Smooth muscle cell (in vitro differentiated cells): ENCODE measurements around the gene RAPGEF4. TPM values are rescaled to one million over a fixed set of nuclear protein-coding genes. Genes with fewer than 3 reads are reported as not detected.

ENCODE experiments used
- DNase-seq: peaks from one replicate; lab custom pipeline; 2025; ENCODE audit not compliant: unreplicated experiment; lab: John Stamatoyannopoulos, UW
- H2AFZ ChIP-seq: fragments of 200-600 bp; sonication (generic); 2 replicates; pipeline ENCODE4 v1.6.0; 2016; ENCODE audit warnings: antibody characterized with exemption, low read depth, mild to moderate bottlenecking
- H3F3A ChIP-seq: fragments of 200-600 bp; sonication (generic); 2 replicates; pipeline ENCODE4 v1.6.0; 2017; ENCODE audit warnings: antibody characterized with exemption, low read depth
- H3K27ac ChIP-seq: fragments of 200-600 bp; sonication (generic); 2 replicates; pipeline ENCODE4 v1.5.1; 2016; ENCODE audit warnings: low read depth, mild to moderate bottlenecking
- H3K27me3 ChIP-seq: fragments of 200-600 bp; sonication (generic); 2 replicates; pipeline ENCODE4 v1.6.1; 2016; ENCODE audit warnings: low read depth, mild to moderate bottlenecking
- H3K36me3 ChIP-seq: fragments of 200-600 bp; sonication (generic); 2 replicates; pipeline ENCODE4 v1.5.1; 2016; ENCODE audit warnings: low read depth
- H3K4me1 ChIP-seq: fragments of 200-600 bp; sonication (generic); 2 replicates; pipeline ENCODE4 v1.5.1; 2016; ENCODE audit warnings: low read depth
- H3K4me2 ChIP-seq: fragments of 200-600 bp; sonication (generic); 2 replicates; pipeline ENCODE4 v1.6.0; 2016; ENCODE audit warnings: mild to moderate bottlenecking
- H3K4me3 ChIP-seq: fragments of 200-600 bp; sonication (generic); 2 replicates; pipeline ENCODE4 v1.5.1; 2016; ENCODE audit warnings: mild to moderate bottlenecking
- H3K79me2 ChIP-seq: fragments of 200-600 bp; sonication (generic); 2 replicates; pipeline ENCODE4 v1.6.0; 2016; ENCODE audit warnings: low read depth, mild to moderate bottlenecking
- H3K9ac ChIP-seq: fragments of 200-600 bp; sonication (generic); 2 replicates; pipeline ENCODE4 v1.6.0; 2016; ENCODE audit warnings: low read depth
- H3K9me3 ChIP-seq: fragments of 200-600 bp; sonication (generic); replicated peaks from 2 replicates; pipeline ENCODE4 v1.5.1; 2016; ENCODE audit warnings: low read depth
- H4K20me1 ChIP-seq: fragments of 200-600 bp; sonication (generic); 2 replicates; pipeline ENCODE4 v1.6.0; 2016; ENCODE audit warnings: low read depth
- CTCF ChIP-seq: fragments of 200-600 bp; sonication (generic); IDR thresholded peaks from 2 replicates; pipeline ENCODE4 v1.5.1; 2017; ENCODE audit warnings: borderline replicate concordance, mild to moderate bottlenecking, antibody characterized with exemption; ENCODE audit not compliant: insufficient read depth, poor library complexity, severe bottlenecking
- WGBS: methylation state at CpG from one replicate; pipeline ENCODE4 v1.1.7; 2016; ENCODE audit warnings: low lambda C conversion rate; 5-methylcytosine and 5-hydroxymethylcytosine counted together
- polyA plus RNA-seq: library from polyadenylated mRNA; unstranded; fragments of >200 nt; fragmentation: Nextera tagmentation; extraction: Ambion mirVana; gene quantifications from 2 replicates; pipeline ENCODE4 v1.2.1, GENCODE V29; 2016
- total RNA-seq: library from RNA; depleted of rRNA; stranded (reverse); fragments of >200 nt; gene quantifications from 2 replicates; pipeline ENCODE4 v1.2.3, GENCODE V29; 2014

The RAPGEF4 gene
- total and polyA plus RNA-seq, 2 experiments from 2014 or later = 0.35 to 2.7 TPM

GRCh38 chr2:172878260-172878659 is 142.6 kb downstream of the RAPGEF4 start:
- peaks cover 12% of the 10 kb centered on the region for H3K27me3 ChIP-seq
- H3K27ac ChIP-seq = no peak overlapping the region
- H4K20me1 ChIP-seq = no peaks in the 10 kb centered on the region
- no peak overlapping the region for H3K4me2 ChIP-seq
- no peak overlapping the region for H3K4me3 ChIP-seq
- no peak for TF ChIP-seq CTCF
- H3K9me3 ChIP-seq = no peaks in the 10 kb centered on the region
- H3K36me3 ChIP-seq = no peaks in the 10 kb centered on the region
- H3F3A ChIP-seq = no peaks in the 10 kb centered on the region
- 67% methylated on average over 1 of the region's 1 CpG for WGBS
- no peak for DNase-seq
- H3K9ac ChIP-seq = no peak overlapping the region
- H3K79me2 ChIP-seq = no peaks in the 10 kb centered on the region
- no peak overlapping the region for H2AFZ ChIP-seq
- no peaks in the 10 kb centered on the region for H3K4me1 ChIP-seq

- no peak for TF ChIP-seq CTCF
- WGBS = 95% methylated on average over 1 of the region's 1 CpG
- H3K4me1 ChIP-seq = no peaks in the 10 kb centered on the region
- DNase-seq = no peak
- H4K20me1 ChIP-seq = no peaks in the 10 kb centered on the region
- H3K9ac ChIP-seq = no peak overlapping the region
- H3K27me3 ChIP-seq = peaks cover under 1% of the 10 kb centered on the region
- H2AFZ ChIP-seq = no peak overlapping the region
- no peak overlapping the region for H3K4me2 ChIP-seq
- no peaks in the 10 kb centered on the region for H3K9me3 ChIP-seq
- no peak overlapping the region for H3K27ac ChIP-seq
- H3K79me2 ChIP-seq = no peaks in the 10 kb centered on the region
- H3K4me3 ChIP-seq = no peak overlapping the region
- no peaks in the 10 kb centered on the region for H3F3A ChIP-seq
- H3K36me3 ChIP-seq = no peaks in the 10 kb centered on the region
Observed at GRCh38 chr2:172884336-172884735, 148.7 kb downstream of the RAPGEF4 start.

GRCh38 chr2:172885996-172886395 is 150.4 kb downstream of the RAPGEF4 start:
- H3K79me2 ChIP-seq = no peaks in the 10 kb centered on the region
- WGBS = 52% methylated on average over 3 of the region's 3 CpGs
- no peak overlapping the region for H3K9ac ChIP-seq
- no peak for TF ChIP-seq CTCF
- H4K20me1 ChIP-seq = no peaks in the 10 kb centered on the region
- no peaks in the 10 kb centered on the region for H3K27me3 ChIP-seq
- H3F3A ChIP-seq = no peaks in the 10 kb centered on the region
- H3K4me2 ChIP-seq = peak overlapping the region; percentile 8
- no peaks in the 10 kb centered on the region for H3K36me3 ChIP-seq
- DNase-seq = no peak
- no peaks in the 10 kb centered on the region for H3K4me1 ChIP-seq
- H2AFZ ChIP-seq = no peak overlapping the region
- no peaks in the 10 kb centered on the region for H3K9me3 ChIP-seq
- H3K27ac ChIP-seq = no peak overlapping the region
- H3K4me3 ChIP-seq = no peak overlapping the region

- Histone ChIP-seq H3K9me3 (no peaks in the 10 kb centered on the region), H3K9ac (no peak overlapping the region), H3K27me3 (no peaks in the 10 kb centered on the region), H3K27ac (no peak overlapping the region), H2AFZ (no peak overlapping the region), H3K36me3 (no peaks in the 10 kb centered on the region), H3K4me1 (no peaks in the 10 kb centered on the region), H3K4me2 (no peak overlapping the region), H3K4me3 (no peak overlapping the region), H3F3A (no peaks in the 10 kb centered on the region), H3K79me2 (no peaks in the 10 kb centered on the region), H4K20me1 (no peaks in the 10 kb centered on the region)
- no peak for TF ChIP-seq CTCF
- no peak for DNase-seq
- WGBS = 75% methylated on average over 2 of the region's 2 CpGs
Observed at GRCh38 chr2:172887280-172887679, 151.6 kb downstream of the RAPGEF4 start.
